ENCODE data around the gene PRDM2.
"Not testable (repeated sequence)": the region's sequence is repeated elsewhere in the genome, so short reads cannot be mapped to it uniquely, and the experiment has no call there.

Gene PRDM2

DNA sequence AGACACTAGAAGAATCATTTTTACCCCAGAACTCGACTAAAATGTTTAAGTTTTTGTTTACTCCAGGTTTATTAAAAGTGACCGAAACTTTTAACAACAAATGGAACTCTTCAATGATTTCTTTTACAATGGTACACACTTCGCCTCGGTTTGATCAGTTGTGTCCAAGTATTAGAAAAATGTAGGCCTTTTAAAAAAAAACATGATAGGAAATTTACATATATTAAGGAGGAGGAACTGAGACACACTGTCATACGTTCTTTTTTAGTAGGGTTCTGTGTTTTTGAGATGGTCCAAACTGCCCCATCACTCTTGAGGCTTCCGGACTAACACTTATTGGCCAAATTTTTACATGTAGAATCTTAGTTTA is 1.3 kb downstream of the PRDM2 start:
- no peak for DNase-seq

DNA sequence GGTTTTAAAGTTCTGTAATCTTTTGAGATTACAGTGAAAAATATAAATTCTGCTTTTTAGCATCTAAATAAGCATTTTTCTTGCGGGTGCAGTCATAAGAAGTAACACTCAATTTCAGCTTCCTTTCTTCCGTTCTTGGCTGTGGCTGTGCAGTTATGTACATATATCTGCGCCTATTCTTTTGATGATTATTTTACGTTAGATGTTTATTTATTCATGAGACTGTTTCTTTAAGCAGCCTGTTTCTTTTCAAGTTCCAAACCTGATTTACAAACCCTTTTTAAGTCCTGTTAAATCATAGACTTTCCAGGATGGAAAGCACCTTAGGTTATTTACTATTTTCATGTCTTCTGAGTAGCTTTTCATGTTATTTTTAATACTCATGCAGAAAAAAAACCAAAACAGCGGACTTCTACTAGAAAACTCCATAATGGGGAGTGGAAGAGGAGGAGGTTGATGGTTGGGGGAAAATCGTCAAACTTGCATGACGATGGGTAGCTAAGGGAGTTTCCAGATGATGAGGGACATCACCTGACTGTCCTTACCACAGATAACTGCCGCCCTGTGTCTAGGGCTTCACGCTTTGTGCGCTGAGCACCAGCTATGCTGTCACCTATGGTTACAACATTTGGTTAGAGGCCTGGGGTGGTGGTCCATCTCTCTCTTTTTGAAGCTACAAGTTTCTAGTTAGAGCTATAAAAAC is 2.6 kb downstream of the PRDM2 start:
- no peak for DNase-seq

DNA sequence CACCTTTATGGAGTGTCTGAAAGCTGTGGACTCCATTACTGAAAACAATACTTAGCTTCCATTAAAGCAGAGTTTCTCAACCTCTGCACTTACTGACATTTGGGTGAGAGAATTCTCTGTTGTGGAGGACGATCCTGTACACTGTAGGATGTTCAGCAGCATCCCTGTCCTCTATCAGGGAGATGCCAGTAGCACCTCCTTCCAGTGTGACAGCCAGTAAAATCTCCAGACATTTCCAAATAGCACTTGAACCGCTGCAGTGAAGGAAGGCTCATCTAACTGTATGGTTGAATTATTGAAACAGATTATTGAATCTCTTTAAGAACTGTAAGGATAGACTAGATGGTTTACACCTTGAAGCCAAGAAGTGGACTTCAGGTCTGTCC is 3.1 kb downstream of the PRDM2 start:
- no peak for DNase-seq

DNA sequence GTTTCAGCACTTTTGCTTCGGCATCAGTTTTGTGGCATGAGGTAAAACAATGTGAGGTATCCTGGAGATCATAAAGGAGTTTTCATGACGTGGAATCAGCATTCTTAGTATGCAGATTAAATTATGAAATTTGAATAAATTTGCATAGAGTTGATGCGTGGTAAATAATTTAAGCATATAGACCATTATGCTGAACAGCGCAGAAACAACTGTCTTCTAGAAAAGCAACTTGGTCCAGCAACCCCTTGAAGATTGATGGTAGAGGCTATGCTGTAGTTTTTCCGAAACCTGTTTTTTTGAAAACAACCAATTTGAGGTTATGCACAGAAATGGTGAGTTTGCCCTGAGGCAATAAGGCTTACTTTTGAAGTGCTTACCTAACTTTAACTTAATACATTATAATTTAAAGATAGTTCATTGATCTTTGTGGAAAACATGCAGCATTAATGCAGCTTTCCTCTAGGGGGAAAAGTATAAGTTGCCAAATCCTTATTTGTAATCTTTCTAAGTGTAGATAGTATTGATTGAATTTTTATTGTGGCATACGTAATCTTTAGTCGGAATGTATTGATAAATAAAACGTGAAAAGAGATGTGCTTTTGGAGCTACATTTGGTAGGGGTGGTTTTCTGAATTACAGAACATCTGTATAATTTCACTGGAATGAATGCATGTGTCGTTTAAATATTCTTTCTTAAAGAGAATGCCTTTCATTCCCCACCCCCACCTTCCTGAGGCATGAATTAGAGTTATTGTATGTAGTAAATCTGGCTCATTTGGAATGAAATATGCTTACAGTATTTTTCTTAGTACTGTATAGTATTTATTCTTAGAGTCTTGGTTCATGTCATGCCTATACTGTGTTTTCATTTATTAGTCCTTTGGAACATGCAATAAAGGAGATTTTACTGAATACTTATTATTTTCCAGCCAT is 3.8 kb downstream of the PRDM2 start:
- no peak for DNase-seq

DNA sequence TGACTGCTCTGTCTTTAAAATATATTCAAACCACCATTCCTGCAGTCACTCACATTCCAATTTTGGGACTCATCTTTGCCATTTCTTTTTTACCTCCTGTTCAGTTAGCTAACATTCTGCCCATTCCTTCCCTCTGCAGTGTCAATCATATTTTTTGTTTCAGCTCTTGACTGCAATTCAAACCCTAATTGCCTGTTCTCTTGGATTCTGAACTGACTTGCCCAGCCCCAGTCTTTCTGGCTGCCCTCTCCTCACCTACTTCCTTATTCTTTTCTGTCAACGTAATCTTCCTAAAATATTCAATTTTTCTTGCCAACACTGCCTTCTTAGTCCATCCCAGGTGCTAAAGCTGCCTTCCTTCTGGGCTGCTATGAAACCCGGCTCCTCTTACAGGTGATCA is 6.1 kb downstream of the PRDM2 start:
- DNase-seq: no peak

DNA sequence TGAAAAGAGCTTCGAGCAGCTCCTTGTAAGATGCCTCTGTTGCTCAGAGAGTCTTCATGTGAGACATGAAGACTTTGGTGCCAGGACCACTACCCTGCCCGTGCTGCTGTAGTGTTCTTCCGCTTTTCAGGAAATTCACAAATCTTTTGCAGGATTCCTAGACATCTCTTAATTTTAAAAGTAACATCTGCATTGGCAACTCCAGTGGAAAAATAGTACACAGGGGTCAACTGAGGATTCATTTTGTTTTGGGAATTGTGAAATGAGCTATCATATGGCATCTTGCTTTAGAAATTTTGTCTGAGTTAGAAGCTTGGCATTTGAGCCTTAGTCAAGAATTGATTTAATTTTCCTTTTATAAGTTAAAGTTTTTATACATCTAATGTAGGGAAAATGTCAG is 7.2 kb downstream of the PRDM2 start:
- DNase-seq: no peak

DNA sequence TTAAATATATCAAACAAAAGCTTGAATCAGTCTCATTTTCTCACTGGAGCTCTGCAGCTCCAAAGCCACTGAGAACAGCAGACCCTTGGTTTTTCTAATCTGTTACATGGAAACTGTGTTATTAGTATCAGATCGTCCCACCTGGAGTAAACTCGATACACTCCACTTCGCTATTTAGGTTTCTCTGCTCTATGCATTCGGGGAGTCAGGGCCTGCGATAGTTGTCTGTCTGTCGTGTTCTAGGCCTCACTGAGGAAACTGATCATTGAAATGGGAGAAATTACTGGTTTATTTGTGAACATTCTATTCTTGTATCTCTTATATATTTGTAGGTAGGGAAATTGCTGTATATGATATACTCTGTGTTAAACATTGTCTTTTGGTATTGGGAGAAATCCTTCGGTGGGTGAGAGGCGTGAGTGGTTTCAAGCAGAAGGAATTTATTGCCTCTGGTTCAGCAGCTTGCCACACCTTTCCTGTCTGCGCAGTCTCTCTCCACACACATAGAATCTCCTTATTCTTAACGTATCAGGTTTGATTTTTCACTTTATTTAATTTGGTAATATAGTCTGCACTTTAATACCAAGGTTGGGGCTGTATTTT is 8.5 kb downstream of the PRDM2 start:
- no peak for DNase-seq

DNA sequence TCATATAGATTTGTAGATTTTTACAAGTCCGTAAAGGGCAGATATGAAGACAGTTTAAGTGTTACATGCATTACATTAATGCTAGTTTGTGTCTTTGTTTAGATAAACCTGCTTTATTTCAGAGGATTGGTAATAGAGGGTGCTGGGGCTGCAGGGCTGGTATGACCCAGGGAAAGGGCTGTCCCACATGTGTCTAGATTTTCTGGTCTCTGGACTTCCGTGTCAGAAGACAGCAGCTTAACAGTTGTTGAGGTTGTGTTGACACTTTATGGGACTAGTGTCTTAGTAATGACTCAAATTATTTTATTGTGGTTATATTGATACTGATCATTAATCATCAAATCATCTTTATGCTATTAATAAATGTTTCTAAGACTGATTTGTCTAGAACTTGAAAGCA is 10.1 kb downstream of the PRDM2 start:
- DNase-seq: no peak

DNA sequence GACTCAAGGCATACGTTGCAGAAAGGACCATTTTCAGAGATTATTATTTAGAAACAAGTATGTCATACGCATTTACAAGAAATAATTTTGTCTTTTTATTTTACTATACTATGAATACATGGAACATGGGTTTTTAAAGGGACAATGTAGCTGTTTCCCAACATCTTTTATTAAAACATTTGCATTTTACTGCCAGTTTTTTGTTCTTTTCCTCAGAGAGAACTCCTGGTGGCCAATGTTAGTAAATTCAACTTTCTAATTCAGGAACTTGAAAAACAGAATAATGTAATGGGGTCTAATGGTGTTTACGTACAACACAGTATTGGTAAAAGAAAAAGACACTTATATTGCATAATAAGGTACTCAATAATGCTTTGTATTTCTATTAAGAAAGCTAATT is 14.9 kb downstream of the PRDM2 start:
- no peak for DNase-seq

DNA sequence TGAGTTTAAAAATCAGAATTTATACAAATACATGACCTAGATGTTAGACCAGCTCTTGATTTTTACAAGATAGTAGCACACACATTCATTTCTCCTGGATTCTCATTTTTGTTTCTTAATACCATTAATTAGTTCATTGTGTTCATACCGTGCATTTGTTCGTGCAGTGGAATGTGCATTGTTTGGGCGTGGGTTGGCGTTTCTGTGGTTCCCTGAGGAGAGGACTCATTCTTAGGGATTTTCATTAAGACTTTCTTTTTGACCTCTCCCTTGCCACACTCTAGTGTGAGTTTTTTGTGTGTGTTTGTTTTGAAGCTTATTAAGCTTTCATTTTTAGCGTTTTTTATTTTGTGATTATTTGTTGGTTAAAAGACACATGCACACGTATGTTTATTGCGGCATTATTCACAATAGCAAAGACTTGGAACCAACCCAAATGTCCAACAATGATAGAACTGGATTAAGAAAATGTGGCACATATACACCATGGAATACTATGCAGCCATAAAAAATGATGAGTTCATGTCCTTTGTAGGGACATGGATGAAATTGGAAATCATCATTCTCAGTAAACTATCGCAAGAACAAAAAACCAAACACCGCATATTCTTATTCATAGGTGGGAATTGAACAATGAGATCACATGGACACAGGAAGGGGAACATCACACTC is 15.8 kb downstream of the PRDM2 start:
- DNase-seq: not testable (repeated sequence)

DNA sequence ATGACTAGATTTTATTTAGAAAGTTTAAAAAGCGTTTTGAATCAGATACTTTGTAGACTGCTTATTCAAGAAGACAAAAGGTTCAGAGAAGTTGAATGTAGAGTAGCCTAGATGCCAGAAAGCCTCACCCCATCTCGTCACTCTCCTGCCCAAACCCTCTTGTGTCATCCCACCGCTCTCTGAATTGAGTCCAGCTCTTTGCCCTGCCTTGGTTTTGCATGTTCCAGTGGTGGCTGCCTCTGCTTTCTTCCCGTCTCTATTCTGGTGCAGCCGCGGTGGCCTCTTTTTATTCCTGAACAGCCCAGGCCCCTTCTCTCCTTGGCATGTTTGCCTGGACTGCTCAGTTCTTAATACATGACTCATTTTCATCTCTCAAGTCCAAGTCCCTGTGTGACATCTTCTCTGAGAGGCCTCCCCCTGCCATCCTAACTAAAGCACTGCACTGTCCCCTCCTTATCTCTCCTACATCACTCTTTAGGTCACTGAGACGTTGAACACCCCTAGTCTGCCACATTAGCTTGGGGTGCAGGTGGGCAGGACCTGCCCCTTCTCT is 22.9 kb downstream of the PRDM2 start:
- DNase-seq: no peak

DNA sequence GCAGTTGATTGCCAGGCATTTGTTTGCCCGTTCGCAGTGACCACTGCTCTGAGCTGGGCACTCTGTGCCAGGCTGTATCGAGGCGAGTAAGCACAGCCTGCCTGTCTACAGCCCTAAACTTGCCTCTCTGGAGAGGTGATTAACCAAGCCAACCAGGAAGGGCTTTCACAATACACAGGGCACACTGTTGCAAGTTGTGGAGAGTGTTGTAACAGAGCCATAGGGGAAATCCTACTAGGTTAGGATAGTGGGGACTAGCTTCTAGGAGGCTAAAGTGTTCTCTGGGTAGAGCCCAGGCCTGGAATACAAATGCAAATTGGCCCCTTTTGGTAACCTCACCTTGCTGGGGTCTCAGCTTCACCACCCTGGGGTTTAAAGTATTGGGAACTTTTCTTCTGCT is 23.8 kb downstream of the PRDM2 start:
- no peak for DNase-seq

DNA sequence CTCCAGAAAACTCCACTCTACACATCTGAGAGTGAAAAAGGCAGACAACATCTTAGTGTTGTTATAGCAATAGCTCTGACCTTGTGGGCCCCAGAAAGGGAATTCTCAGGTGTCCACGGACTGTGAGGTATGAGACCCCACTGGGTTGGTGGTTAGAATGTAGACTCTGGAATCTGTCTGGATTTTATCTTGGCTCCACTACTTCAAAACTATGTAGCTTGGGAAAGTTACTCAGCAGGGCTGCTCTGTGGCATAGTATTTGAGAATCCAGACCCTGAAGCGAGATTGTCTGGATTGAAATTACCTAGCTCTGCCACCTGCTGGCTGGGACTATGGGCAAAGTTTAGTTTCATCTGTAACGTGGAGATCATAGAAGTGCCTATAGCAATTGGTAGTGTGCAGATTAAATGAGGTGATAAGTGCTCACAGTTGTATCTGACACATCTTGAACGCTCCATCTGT is 25.8 kb downstream of the PRDM2 start:
- DNase-seq: no peak

DNA sequence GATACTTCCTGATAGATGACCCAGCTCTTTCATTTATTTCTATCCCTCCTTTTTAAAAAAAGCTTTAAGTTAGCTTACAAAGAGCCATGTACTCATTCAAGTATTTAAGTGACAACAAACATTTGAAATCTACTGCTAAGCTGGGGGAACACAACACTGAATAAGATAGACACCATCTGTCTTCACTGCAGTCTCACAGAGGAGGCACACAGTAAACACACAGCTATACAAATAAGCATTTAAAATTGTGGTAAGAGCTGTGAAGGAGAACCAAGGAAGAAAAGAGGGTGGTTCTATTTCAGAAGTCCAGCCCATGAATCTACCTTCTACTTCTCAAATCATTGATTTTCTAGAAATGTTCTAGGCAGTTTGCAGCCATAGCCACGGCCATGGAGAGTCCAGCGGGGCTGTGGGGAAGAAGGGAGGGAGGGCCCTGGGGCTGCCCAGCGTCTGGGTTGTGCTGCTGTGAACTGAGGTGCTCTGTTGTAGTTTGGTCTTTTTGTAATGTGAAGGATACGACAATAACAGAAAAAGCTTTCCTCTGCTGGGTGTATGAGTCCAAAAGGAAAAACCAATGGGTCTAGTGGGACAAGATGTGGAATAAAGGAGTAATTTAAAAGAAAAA is 28.2 kb downstream of the PRDM2 start:
- no peak for DNase-seq

DNA sequence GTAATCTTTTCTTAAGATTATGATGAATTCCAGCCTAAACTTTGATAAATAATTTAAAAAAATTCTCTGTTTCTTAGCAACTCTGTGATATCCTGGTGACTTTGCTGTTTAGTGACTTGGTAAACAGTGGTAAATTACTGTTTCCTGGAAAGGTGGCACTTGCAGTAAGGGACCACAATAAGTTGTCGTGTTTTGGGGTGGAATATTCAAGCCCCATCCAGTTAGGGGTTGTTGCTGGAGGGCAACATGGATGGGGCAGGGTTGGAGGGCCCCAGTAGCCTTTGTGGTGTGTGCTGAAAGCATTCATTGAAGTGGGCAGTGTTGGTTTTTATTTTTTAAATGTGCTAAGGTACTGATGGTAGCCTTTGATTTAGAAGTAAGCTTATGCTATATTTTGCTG is 30.3 kb downstream of the PRDM2 start:
- no peak for DNase-seq

DNA sequence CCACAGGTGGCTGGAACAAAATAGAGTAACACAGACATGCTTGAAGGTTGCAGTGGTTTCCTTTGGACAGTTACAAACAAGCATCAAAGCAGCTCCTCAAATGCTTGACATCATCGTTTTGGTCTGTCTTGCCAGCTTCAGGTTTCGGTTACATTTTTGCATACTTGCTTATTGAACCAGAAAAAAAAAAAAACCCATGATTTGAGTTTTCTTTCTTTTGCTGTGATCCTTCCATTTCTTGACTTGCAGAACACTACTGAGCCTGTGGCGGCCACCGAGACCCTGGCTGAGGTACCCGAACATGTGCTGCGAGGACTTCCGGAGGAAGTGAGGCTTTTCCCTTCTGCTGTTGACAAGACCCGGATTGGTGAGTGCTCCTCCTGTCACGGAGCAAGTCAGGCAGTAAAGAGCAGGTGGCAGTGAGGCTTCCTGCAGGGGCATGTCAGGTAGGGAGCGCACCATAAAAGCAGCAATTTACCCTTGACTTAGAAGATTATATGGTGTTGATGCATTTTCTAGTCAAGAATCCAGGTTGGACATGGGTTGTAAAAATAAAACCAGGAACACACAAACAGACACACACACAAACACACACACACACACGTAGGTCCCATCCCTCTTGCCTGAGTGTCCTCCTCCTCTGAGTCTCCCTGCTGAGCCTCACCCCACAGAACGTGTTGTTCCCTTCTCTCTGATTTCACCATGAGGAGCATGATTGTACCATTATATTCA is 30.9 kb downstream of the PRDM2 start:
- DNase-seq: no peak

DNA sequence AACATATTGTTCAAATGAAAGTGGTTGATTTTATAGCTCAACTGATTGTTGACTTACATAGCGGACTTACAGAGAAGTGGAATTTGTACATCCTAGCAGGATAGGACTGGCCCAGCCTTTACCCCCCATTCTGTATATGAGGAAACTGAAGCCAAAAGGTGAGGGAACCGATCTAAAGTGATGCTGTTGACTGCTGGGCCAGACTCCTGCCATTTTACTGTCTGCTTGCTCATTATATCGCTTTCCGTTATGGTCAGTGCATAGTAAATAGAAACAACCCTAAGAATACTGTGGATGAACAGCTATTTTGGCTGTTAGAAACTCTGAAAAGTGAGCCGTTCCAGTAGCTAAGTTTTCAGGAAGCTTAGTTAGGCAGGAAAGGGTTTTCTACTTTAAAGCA is 31.9 kb downstream of the PRDM2 start:
- no peak for DNase-seq

DNA sequence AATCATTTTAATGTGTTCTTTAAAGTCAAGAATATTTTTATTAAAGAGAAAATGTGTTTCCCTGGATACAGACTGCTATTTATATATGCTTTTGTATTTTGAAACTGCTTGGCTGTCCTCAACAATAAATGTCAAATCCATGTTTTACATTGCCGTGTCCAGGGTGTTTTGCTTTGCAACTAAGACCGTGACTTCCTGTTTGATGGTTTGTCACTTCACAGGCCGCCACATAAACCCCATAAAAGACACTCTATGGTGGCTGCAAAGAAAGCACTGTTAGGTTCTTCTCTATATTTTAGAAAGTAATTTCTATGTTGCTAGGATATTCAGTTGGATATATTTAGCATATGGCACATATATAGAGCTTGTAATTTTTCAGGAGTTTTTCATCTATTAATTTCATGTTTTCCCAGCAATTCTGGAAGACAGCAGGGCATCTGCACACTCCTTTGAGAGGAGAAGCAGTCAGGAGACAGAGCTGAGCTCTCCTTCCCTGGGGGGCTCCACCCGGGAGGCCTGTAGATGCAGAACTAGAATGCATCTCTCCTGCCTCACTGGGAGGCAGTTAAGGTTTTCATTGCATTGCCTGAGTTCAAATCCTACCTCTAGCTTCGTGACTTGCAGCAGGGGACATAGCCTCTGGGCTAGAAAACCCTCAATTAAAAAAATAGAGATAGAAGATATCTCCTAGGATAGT is 33.1 kb downstream of the PRDM2 start:
- no peak for DNase-seq

DNA sequence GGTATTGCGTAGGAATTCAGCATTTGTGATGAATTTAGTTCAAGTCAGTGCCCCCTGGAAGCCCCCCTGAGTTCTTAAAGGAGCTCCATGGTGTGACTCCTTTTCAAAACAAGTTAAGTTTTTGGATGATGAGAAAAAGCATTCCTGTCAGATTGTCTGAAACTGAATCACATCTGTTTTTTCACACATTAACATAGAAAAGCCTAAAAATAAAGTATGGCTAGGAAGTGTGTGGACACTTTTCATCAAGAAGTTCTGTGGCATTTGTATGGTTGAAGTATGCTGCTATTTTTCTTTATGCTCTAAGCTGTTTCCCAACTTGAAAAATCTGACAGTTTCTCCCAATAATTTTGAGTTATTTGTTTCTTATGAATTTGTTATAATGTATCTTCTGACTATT is 33.7 kb downstream of the PRDM2 start:
- DNase-seq: no peak

DNA sequence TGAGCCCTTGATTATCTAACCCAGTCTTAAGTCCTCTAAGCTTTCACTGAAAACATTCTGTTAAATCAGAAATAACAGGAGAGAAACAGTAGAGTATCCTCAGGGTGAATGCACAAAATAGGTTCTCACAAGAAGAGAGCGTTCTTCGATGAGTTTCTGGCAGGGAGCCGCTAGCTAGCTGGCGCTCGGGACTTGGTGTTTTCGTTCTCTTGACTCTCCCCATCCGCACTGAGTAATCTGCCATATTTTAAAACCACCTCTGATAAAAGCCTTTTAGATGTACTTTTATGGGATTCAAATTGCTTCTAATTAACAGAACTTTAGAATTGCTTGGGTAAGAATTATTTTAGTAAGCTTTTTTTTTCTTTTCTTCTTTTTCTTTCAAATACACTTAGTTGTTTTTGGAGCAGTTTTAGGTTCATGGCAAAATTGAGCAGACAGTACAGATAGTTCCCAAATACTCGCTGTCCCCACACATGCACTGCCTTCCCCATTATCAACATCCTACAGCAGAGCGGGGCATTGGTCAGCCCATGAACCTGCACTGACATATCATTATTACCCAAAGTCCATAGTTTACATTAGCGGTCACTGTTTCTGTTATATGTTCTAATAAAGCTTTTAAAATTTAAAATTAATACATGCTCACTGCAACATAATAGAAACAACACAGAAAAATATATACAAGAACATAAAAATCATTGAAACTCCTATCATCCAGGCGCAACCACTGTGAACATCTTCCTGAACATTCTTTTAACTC is 35.4 kb downstream of the PRDM2 start:
- no peak for DNase-seq
